Ishikawa (cell line): ENCODE measurements around the gene PRM1.
A peak's percentile ranks its signal among the peaks of the same experiment; 100 is the strongest.

Experiments
- CEBPB ChIP-seq: IDR thresholded peaks from 2 replicates; pipeline ENCODE4 v1.6.1; 2012
- CREB1 ChIP-seq: IDR thresholded peaks from 2 replicates; pipeline ENCODE4 v1.6.1; 2012; ENCODE audit warnings: low read depth
- EGR1 ChIP-seq: IDR thresholded peaks from 2 replicates; pipeline ENCODE4 v1.6.1; 2012
- EP300 ChIP-seq: IDR thresholded peaks from 2 replicates; pipeline ENCODE4 v1.6.1; 2012; ENCODE audit warnings: borderline replicate concordance
- FOXM1 ChIP-seq: IDR thresholded peaks from 2 replicates; pipeline ENCODE4 v1.6.1; 2012; ENCODE audit warnings: low read depth, borderline replicate concordance
- MAX ChIP-seq: IDR thresholded peaks from 2 replicates; pipeline ENCODE4 v1.6.1; 2012
- NFIC ChIP-seq: IDR thresholded peaks from 2 replicates; pipeline ENCODE4 v1.6.1; 2012
- RAD21 ChIP-seq: IDR thresholded peaks from 2 replicates; pipeline ENCODE4 v1.6.1; 2012; ENCODE audit warnings: low read depth
- TAF1 ChIP-seq: IDR thresholded peaks from 2 replicates; pipeline ENCODE4 v1.6.1; 2012; ENCODE audit warnings: low read depth, mild to moderate bottlenecking
- TCF12 ChIP-seq: IDR thresholded peaks from 2 replicates; pipeline ENCODE4 v1.6.1; 2012; ENCODE audit warnings: low read depth
- TEAD4 ChIP-seq: IDR thresholded peaks from 2 replicates; pipeline ENCODE4 v1.6.1; 2012
- USF1 ChIP-seq: IDR thresholded peaks from 2 replicates; pipeline ENCODE4 v1.6.1; 2012
- YY1 ChIP-seq: IDR thresholded peaks from 2 replicates; pipeline ENCODE4 v1.6.1; 2012; ENCODE audit warnings: low read depth
- ZBTB7A ChIP-seq: IDR thresholded peaks from 2 replicates; pipeline ENCODE4 v1.6.1; 2012; ENCODE audit warnings: low read depth
- TF ChIP-seq, protein P1 (sequence below): IDR thresholded peaks from 2 replicates; pipeline ENCODE4 v1.6.1; 2012; ENCODE audit warnings: low read depth, mild to moderate bottlenecking

The PRM1 gene

DNA sequence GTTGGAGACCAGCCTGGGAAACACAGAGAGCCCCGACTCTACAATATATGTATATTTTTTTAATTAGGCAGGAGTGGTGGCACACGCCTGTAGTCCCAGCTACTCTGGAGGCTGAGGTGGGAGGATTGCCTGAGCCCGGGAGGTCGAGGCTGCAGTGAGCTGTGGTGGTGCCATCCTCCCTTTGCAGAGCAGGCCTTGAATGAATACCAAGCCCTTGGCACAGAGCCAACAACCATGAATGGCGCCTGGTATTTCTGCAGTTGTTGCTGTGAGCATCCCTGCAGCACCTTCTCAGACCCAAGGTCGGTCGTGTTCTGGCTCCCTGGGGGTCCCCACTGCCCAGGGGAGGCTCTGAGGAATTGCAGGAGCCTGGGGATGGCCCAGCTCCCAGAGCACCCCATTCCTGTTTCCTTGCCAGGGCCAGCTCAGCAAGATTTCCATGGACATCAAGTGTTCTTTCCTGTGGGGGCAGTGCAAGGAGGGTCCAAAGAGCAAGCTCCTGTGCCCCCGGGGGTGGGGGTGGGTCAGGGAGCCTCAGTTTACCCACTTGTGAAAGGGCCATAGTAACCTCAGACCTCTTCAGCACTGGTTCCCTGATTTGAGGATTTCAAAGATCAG is 38.5 kb upstream of the PRM1 start:
- peak; percentile 36; the same call in 1 of the 2 replicates for TF ChIP-seq TCF12
- peak; percentile 95 for TF ChIP-seq NFIC
- TF ChIP-seq MAX = no peak
- TF ChIP-seq TEAD4 = peak; percentile 54; the same call in 1 of the 2 replicates
- TF ChIP-seq CREB1 = no peak
- TF ChIP-seq YY1 = peak; percentile 63
- TF ChIP-seq, protein P1, sequence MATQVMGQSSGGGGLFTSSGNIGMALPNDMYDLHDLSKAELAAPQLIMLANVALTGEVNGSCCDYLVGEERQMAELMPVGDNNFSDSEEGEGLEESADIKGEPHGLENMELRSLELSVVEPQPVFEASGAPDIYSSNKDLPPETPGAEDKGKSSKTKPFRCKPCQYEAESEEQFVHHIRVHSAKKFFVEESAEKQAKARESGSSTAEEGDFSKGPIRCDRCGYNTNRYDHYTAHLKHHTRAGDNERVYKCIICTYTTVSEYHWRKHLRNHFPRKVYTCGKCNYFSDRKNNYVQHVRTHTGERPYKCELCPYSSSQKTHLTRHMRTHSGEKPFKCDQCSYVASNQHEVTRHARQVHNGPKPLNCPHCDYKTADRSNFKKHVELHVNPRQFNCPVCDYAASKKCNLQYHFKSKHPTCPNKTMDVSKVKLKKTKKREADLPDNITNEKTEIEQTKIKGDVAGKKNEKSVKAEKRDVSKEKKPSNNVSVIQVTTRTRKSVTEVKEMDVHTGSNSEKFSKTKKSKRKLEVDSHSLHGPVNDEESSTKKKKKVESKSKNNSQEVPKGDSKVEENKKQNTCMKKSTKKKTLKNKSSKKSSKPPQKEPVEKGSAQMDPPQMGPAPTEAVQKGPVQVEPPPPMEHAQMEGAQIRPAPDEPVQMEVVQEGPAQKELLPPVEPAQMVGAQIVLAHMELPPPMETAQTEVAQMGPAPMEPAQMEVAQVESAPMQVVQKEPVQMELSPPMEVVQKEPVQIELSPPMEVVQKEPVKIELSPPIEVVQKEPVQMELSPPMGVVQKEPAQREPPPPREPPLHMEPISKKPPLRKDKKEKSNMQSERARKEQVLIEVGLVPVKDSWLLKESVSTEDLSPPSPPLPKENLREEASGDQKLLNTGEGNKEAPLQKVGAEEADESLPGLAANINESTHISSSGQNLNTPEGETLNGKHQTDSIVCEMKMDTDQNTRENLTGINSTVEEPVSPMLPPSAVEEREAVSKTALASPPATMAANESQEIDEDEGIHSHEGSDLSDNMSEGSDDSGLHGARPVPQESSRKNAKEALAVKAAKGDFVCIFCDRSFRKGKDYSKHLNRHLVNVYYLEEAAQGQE = no peak
- no peak for TF ChIP-seq EGR1

DNA sequence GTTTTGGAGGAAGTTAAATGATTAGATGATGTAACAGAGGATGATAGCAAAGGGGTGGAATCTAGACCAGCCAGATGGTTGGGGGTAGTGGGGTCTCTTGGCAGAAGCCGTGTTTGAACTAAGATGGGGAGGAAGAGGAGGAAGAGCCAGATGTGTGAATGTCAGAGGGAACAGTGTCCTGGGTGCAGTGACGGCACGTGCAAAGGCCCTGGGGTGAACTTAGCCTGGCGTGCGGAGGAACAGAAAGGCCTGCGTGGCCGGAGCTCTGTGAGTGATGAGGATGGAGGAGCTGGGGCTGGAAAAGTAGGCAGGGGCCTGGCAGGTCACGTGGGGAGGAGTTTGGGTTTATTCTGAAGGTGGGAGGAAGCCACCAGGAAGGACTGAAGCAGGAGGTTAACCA is 37.7 kb upstream of the PRM1 start:
- TF ChIP-seq EGR1 (no peak), CREB1 (no peak), TCF12 (no peak), MAX (no peak), USF1 (no peak), TAF1 (no peak), EP300 (no peak), ZBTB7A (no peak), TEAD4 (no peak), YY1 (no peak)
- TF ChIP-seq, protein P1 = no peak

DNA sequence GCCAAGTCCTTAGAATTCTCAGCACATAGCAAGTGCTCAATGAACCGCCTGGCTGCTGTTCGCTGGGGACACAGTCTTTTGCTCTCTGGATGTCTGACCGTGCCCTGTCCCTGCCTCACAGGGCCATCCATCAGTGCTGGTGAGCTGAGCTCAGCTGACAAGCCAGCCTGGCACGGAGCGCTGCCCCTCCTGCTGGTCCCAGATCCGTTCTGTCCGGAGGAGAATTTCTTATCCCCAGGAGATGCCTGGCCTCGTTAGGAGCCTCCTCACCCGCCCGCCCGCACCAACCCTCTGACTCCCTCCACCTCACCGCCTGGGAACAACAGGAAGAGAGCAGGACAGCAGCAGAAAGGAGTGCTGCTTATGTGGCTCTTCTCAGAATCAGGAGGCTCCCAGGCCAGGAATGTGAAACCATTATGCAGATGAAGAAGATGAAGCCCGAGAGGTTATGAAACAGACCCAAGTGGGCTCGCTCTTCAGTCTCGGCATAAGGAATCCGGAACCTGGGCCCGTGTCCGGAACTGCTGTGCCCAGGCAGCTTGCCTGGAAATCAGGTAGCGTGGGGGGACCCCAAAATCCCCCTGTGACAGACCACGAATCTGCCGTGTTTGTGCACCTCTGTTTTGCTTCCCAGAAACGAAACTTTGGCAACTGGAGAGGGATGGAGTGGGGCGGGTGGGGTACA is 35.3 kb upstream of the PRM1 start:
- TF ChIP-seq FOXM1 (no peak), TCF12 (peak; percentile 38; the same call in 1 of the 2 replicates), CEBPB (no peak), EP300 (peak; percentile 43; the same call in 1 of the 2 replicates)

- TF ChIP-seq CREB1 (no peak), CEBPB (no peak), ZBTB7A (no peak), RAD21 (peak; percentile 22; the same call in 1 of the 2 replicates), YY1 (peak; percentile 59), NFIC (peak; percentile 87), USF1 (no peak), EP300 (peak; percentile 94), TEAD4 (peak; percentile 96), MAX (peak; percentile 67; the same call in 1 of the 2 replicates), EGR1 (peak; percentile 19; the same call in 1 of the 2 replicates), TAF1 (no peak), TCF12 (peak; percentile 98), FOXM1 (peak; percentile 85)
- TF ChIP-seq, protein P1 = no peak
These were observed 34.4 kb upstream of the PRM1 start for GRCh38 chr16:11315510-11315909.
